Frontal cortex (tissue), 4 donors: ENCODE measurements around the gene NUP88. TPM values are rescaled to one million over a fixed set of nuclear protein-coding genes. Genes with fewer than 3 reads are reported as not detected.
"Not testable (repeated sequence)": the region's sequence is repeated elsewhere in the genome, so short reads cannot be mapped to it uniquely, and the experiment has no call there.

Source experiments
- DNase-seq, 2 donors: peaks; one replicate each; pipeline ENCODE4 v3.0.0; 2012; ENCODE audit warnings: low spot score in 2 of 2
- FAIRE-seq: peaks from 2 replicates; lab custom pipeline; 2012; peaks lifted over from hg19 to GRCh38; lab: Jason Lieb, UNC
- total RNA-seq: library from RNA; depleted of rRNA; stranded (reverse); fragments of >200 nt; gene quantifications from one replicate; pipeline ENCODE4 v1.2.3, GENCODE V29; 2014
- donor health status: control.
- donor health status: control.
- donor health status: control.

Gene NUP88
- 90.9 TPM for total RNA-seq

GRCh38 chr17:5419356-5419958 lies at the start of gene NUP88:
Gene NUP88, minus strand, starts transcription at chr17:5419662. Its CDS starts 12 bp downstream, at chr17:5419650.
- DNase-seq (peak; percentile 86 to 96), FAIRE-seq (peak; percentile 78)

- no peak for DNase-seq
- no peak for FAIRE-seq
These were observed 48.6 kb upstream of the NUP88 start for GRCh38 chr17:5468075-5468473.

- DNase-seq, result no peak
- no peak for FAIRE-seq
These were observed 48.0 kb upstream of the NUP88 start for GRCh38 chr17:5467416-5467815.

DNA sequence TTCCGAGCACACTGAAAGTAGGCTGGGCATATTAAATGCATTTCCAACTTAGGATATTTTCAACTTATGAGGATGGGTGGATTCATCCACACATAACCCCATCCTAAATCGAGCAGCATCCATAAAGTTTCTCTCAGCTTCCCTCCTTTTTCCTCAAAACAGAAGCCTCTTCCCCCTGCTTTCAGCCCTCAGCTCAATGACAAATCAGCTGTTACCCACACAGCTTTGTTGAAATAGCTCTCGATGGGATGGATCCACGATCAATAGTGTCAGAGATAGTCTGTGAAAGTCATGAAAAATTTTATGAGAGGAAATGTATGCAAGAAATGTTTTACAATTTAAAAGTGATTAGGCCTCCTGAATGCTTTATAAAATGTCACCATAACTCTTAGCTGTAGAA lies 46.8 kb upstream of the NUP88 start:
- DNase-seq (no peak), FAIRE-seq (no peak)

DNA sequence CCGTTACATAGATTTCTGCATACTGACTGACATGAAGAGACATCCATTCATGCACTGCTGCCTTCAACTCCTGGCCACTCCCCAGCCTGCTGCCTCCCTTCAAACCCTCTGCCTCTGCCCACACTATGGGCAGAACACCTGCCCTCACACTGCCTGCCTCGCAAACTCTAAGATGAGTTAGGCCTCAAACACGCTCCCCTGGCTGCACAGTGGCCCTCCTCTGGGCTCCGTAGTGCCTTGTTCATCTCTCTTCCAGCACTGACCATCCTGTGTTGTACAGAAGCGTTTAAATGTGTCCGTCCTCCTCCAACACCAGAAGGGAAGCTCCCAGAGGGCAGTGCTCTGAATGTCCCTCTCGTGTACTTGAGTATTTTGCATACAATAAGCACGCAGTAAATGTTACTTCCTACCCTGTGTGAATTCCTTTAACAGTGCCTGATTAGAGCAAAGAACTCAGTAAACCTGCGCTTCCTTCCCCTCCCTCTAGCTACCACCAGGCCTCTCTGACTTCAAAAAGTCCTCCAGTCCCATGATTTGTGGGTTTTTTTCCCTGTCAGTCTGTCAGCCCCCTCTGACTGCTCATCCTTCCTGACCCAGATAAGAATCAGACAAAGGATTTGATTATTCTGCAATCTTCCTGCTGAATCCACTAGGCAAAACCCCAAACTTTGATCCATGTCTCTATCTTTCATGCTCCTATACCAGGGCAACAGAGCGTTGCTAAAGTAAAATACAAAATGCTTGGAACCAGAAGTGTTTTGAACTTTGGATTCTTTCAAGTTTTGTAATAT lies 45.5 kb upstream of the NUP88 start:
- FAIRE-seq (no peak), DNase-seq (no peak)

DNA sequence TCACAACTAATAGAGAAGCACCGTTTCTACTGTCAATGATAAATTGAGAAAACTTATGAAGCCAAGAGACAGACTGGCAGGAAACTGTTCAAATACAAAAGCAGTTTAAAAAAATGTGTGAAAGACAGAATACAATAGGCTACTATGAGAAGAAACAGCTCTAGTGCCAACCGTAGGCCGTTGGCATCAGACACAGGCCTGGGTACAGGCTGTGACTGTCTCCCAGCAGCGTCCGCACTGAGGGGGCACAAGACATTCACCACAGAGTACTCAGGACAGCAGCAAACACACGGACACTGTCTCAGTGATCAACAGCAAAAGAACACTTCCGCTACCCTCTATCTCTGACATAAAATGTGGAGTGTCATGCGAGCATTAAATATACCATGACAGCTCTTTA lies 27.3 kb upstream of the NUP88 start:
- DNase-seq, result peak; percentile 37 to 55
- peak; percentile 91 for FAIRE-seq

GRCh38 chr17:5444209-5444608 lies 24.7 kb upstream of the NUP88 start:
- DNase-seq, result no peak
- no peak for FAIRE-seq

DNA sequence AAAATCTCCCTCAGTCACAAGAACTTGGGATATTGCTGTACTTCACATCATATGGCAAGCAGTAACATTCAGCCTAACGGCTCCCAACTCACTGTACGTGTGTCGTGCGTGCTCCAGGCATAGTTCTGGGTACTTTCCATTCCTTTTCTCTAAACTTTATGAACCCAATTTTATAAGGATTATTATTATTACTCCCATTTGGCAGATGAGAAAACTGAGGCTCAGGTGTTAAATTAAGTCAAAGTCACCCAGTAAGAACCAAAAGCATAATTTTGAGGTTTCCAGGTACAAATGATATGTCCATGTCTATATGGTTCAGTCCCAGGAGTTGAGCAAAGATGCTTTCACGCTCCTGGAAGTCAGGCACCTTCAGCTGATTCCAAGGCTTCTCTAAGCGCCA lies 24.3 kb upstream of the NUP88 start:
- DNase-seq (no peak), FAIRE-seq (no peak)

- DNase-seq (no peak), FAIRE-seq (no peak)
These were observed 19.9 kb upstream of the NUP88 start for GRCh38 chr17:5439446-5439764.

GRCh38 chr17:5438716-5439445 lies 19.4 kb upstream of the NUP88 start, which contains the start of gene C1QBP:
Gene C1QBP, minus strand, starts transcription at chr17:5439155. Its CDS starts 82 bp downstream, at chr17:5439073.
- DNase-seq, result peak; percentile 92 to 94
- FAIRE-seq, result no peak

DNA sequence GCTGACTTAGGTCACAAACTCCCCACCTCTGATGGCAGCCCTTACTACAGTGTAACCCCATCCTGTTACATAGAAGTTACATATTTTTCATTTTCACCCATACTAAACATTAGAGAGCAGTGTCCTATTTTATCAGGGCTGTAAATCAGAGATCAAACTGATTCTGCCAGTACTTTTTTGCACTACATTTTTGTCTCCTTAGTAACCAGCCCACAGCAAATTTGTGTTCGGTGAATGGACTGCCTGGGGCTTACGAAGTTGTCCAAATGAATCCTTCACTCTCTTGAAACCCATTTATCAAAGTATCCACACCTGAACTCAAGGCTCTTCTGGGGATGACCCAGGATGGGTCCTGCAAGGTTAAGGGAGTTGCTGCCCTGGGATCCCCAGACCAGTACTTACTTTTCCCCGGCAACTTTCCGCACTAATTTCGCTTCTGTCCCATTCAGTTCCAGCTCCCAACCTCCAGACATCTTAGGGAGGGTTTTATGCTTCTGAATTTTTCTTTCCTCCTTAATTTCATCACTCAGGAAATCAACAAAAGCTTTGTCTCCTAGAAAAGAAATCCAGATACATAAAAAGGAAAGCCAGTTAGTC lies 18.4 kb upstream of the NUP88 start:
- FAIRE-seq, result no peak

GRCh38 chr17:5435781-5436315 lies 16.4 kb upstream of the NUP88 start:
- not testable (repeated sequence) for DNase-seq, FAIRE-seq

More for the DNA sequence above, 18.4 kb upstream of the NUP88 start:
- DNase-seq, result no peak

- FAIRE-seq, result no peak
- DNase-seq, result no peak
These were observed 15.5 kb upstream of the NUP88 start for GRCh38 chr17:5434984-5435383.

DNA sequence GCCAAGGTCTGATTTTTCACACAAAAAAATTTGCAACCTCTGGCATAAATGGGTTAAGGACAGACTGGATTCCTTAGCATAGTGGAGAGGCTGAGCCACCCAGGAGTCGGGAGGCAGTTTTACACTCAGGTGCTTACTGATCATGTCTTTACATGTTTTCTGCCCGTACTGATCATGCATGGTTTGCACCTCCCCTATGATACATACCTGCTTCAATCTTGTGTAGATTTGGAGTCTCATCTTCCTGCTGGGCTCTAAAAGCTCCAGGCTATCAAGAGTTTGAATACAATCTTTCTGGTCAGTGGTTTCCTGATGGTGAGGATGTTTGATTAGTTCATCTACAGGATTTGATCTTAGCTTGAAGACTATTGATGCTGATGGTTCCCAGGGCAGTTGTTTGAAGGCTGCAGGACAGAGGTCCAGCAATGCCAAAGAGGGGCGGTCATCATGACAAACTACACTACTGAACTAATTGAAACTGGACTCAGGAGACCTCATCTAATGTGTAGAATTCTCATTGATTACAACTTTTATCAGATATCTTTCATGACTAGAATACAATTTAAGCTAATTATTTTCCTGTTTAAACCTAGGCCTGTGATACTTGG lies 12.6 kb upstream of the NUP88 start:
- no peak for DNase-seq

GRCh38 chr17:5431234-5431633 lies 11.8 kb upstream of the NUP88 start:
- FAIRE-seq, DNase-seq: not testable (repeated sequence)

More for the DNA sequence above, 12.6 kb upstream of the NUP88 start:
- FAIRE-seq, result no peak

GRCh38 chr17:5430413-5430999 lies 11.0 kb upstream of the NUP88 start:
- no peak for FAIRE-seq

DNA sequence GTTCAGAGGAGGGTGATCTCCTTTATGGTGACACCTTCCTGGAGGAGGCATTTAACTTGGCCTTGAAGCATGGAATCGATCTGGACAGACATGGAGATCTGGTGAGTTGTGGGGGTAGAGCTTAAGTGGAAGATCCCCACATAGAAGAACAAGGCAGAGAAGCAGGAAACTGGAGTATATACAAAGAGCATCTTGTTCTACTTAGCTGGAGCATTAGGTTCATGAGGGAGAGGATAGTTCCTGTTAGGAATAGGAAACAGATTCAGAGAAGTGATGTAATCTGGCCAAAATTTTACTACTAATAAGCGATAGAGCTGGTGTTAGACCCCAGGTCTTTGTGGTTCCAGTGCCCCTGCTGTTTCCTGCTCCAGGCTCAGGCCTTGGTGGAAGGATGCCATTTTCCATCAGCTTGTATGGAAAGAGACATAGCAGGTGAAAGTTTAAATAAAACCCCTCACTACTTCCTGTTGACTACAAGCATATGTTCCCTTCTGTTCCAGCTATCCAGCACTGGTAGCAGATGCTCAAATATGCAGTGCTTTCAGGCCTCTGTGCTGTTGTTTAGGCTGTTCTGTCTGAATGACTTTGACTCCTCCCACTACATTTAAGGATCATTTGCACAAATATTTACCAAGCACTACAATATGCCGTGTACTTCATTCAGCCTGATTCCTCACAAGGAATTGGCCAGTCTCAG lies 9.9 kb upstream of the NUP88 start:
- FAIRE-seq (no peak), DNase-seq (no peak)

More at GRCh38 chr17:5430413-5430999, 11.0 kb upstream of the NUP88 start:
- no peak for DNase-seq

- DNase-seq (no peak), FAIRE-seq (no peak)
These were observed 6.4 kb upstream of the NUP88 start for GRCh38 chr17:5425826-5426225.

- FAIRE-seq, result no peak
These were observed 5.4 kb upstream of the NUP88 start for GRCh38 chr17:5424909-5425308.

More at GRCh38 chr17:5424909-5425308, 5.4 kb upstream of the NUP88 start:
- DNase-seq, result no peak
